Gastrocnemius medialis (tissue), 4 donors: ENCODE measurements around the gene ANKS1B. TPM values are rescaled to one million over a fixed set of nuclear protein-coding genes. Genes with fewer than 3 reads are reported as not detected.

Source experiments
- ATAC-seq, 2 donors: fragments of 150-250 bp; one replicate each; pipeline ENCODE4 v1.9.1; 2016
- DNase-seq, 2 donors: peaks; one replicate each; pipeline ENCODE4 v3.0.0-alpha.2; 2019
- H3K27ac ChIP-seq, 4 donors: fragments of 200-600 bp; sonication (generic); 1 replicate in 1 of 4; 2 replicates in 3 of 4; pipeline ENCODE4 v1.5.1; 2016 to 2018; ENCODE audit warnings: mild to moderate bottlenecking in 2 of 4, moderate library complexity in 1 of 4
- H3K27me3 ChIP-seq, 3 donors: fragments of 200-600 bp; sonication (generic) in 2 of 3; 1 replicate in 1 of 3; 2 replicates in 2 of 3; pipeline versions ENCODE4 v1.5.1 to v1.6.0; 2016 to 2019; ENCODE audit warnings: mild to moderate bottlenecking in 1 of 3, moderate library complexity in 1 of 3
- H3K36me3 ChIP-seq, 2 donors: fragments of 200-600 bp; sonication (generic) in 1 of 2; one replicate each; pipeline ENCODE4 v1.5.1; 2017 to 2018
- H3K4me1 ChIP-seq, 2 donors: fragments of 200-600 bp; sonication (generic) in 1 of 2; one replicate each; pipeline ENCODE4 v1.5.1; 2016 to 2017; ENCODE audit warnings: mild to moderate bottlenecking in 2 of 2
- H3K4me3 ChIP-seq, 4 donors: fragments of 200-600 bp; sonication (generic) in 3 of 4; 1 replicate in 1 of 4; 2 replicates in 3 of 4; pipeline ENCODE4 v1.5.1; 2016 to 2019; ENCODE audit warnings: mild to moderate bottlenecking in 2 of 4
- H3K9me3 ChIP-seq, 3 donors: fragments of 200-600 bp; sonication (generic) in 2 of 3; 1 replicate in 1 of 3; 2 replicates in 2 of 3; pipeline ENCODE4 v1.5.1; 2016 to 2019
- POLR2A ChIP-seq, 2 donors: fragments of 450-650 bp; IDR thresholded peaks; one replicate each; pipeline ENCODE4 v1.6.1; 2017; ENCODE audit warnings: antibody characterized with exemption in 2 of 2, mild to moderate bottlenecking in 2 of 2, moderate library complexity in 2 of 2
- in situ Hi-C, 4 donors: fragments of 200-750 bp; cut with MboI; loops; one replicate each; pipeline versions ENCODE4 v1.15.0 to v1.8.0; 2017; ENCODE audit warnings: low sequenced_read_pairs in 4 of 4
- intact Hi-C: fragments of 100-400 bp; cut with DNase I; formaldehyde crosslinking; loops from one replicate; pipeline ENCODE4 v1.15.1; 2023; ENCODE audit warnings: low total_unique reads
- total RNA-seq, 4 donors: library from RNA; depleted of rRNA; stranded (reverse); fragments of >200 nt; gene quantifications; one replicate each; pipeline versions ENCODE4 v1.1.0 to v1.2.3, GENCODE V29; 2016
- TF ChIP-seq, protein P1 (sequence below), 5 experiments: fragments of 450-650 bp in 3 of 5; fragments of 200-600 bp in 2 of 5; sonication (generic) in 2 of 5; IDR thresholded peaks in 4 of 5; conservative IDR thresholded peaks in 1 of 5; 1 replicate in 4 of 5; 2 replicates in 1 of 5; pipeline ENCODE4 v1.5.1; 2016 to 2019; ENCODE audit warnings: antibody characterized with exemption in 5 of 5, mild to moderate bottlenecking in 3 of 5, moderate library complexity in 3 of 5

Gene ANKS1B
- total RNA-seq, 4 donors from 2014 or later, result 3.9 to 14.5 (median 5.7) TPM

DNA sequence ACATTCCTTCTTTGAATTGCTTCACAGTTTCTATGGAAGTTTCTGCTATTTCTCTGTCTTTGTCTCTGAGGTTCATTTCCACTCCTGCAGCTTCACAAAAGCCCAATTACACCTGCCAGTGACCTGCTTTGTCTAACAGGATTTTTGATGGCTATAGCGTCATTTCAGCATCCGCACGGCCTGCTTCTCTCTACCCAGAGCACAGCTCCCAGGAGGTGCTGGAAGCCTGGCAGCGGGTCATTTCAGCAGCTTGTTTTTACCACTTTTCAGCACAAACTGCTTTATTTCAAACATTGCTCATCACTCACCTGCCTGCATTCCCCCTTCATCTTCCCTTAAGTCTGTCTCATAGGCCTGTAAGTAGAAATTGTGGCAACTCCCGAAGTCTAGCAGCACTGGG lies 771.7 kb downstream of the ANKS1B start:
- TF ChIP-seq, protein P1, sequence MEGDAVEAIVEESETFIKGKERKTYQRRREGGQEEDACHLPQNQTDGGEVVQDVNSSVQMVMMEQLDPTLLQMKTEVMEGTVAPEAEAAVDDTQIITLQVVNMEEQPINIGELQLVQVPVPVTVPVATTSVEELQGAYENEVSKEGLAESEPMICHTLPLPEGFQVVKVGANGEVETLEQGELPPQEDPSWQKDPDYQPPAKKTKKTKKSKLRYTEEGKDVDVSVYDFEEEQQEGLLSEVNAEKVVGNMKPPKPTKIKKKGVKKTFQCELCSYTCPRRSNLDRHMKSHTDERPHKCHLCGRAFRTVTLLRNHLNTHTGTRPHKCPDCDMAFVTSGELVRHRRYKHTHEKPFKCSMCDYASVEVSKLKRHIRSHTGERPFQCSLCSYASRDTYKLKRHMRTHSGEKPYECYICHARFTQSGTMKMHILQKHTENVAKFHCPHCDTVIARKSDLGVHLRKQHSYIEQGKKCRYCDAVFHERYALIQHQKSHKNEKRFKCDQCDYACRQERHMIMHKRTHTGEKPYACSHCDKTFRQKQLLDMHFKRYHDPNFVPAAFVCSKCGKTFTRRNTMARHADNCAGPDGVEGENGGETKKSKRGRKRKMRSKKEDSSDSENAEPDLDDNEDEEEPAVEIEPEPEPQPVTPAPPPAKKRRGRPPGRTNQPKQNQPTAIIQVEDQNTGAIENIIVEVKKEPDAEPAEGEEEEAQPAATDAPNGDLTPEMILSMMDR (IDR thresholded peaks at IDR 0.05 in 4 of 5, conservative IDR thresholded peaks at IDR 0.05 in 1 of 5), result no peak
- TF ChIP-seq POLR2A (IDR thresholded peaks at IDR 0.05), result no peak
- Histone ChIP-seq H3K27ac (no peak overlapping the region), H3K36me3 (no peaks in the 10 kb centered on the region), H3K4me3 (no peak overlapping the region), H3K4me1 (no peaks in the 10 kb centered on the region), H3K27me3 (no peaks in the 10 kb centered on the region), H3K9me3 (no peaks in the 10 kb centered on the region)
- in situ Hi-C loops (no loop called here), intact Hi-C loops (no loop called here)
- ATAC-seq, result no peak
- DNase-seq, result no peak

DNA sequence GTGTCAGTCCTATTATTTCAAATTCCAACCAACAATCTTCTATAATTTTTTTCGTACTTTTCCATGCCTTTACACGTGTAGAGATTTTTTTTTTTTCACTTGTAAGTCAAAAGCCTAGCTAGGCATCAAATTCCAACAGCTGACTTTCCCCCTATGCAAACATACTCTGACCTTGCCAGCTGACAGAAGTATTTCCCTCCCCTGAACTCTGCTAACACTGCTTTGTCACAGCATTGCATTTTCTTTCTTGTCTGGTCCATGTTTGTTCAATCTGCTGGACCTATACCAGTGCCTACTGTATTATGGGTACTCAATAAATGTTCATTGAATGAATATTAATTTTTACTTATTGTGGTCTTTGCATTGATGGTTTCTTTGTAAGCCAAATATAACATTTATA lies 772.5 kb downstream of the ANKS1B start:
- TF ChIP-seq, protein P1 (IDR thresholded peaks at IDR 0.05 in 4 of 5, conservative IDR thresholded peaks at IDR 0.05 in 1 of 5), result no peak
- TF ChIP-seq POLR2A (IDR thresholded peaks at IDR 0.05), result no peak
- Histone ChIP-seq H3K27me3 (no peaks in the 10 kb centered on the region), H3K9me3 (no peaks in the 10 kb centered on the region), H3K36me3 (no peaks in the 10 kb centered on the region), H3K4me3 (no peak overlapping the region), H3K27ac (no peak overlapping the region), H3K4me1 (no peaks in the 10 kb centered on the region)
- no peak for DNase-seq
- in situ Hi-C loops, result no loop called here
- intact Hi-C loops, result no loop called here
- no peak for ATAC-seq

DNA sequence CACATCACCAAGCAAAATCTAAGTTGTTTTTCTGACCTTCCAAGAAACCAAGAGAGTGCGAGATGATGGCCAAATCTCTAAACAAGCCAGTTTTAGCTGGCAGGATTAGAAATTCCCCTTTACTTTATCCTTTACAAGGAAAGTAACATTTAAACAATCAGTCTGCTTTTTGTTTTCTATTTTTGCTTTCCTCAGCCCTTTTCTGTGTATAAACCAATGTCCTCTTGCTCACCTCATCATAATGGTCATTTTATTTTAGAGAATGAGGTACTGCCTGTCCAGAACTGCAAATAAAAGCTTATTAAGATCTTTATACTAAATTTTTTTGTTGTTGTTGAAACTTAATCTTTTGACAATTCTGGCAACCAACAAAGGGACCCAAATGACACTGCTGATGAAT lies 779.6 kb downstream of the ANKS1B start:
- Histone ChIP-seq H3K27me3 (no peaks in the 10 kb centered on the region), H3K4me3 (no peak overlapping the region), H3K36me3 (no peaks in the 10 kb centered on the region), H3K9me3 (no peaks in the 10 kb centered on the region), H3K27ac (no peak overlapping the region), H3K4me1 (no peaks in the 10 kb centered on the region)
- DNase-seq (no peak), ATAC-seq (no peak)
- no peak for TF ChIP-seq POLR2A (IDR thresholded peaks at IDR 0.05)
- TF ChIP-seq, protein P1 (IDR thresholded peaks at IDR 0.05 in 4 of 5, conservative IDR thresholded peaks at IDR 0.05 in 1 of 5), result no peak
- intact Hi-C loops, result no loop called here
- in situ Hi-C loops, result no loop called here

DNA sequence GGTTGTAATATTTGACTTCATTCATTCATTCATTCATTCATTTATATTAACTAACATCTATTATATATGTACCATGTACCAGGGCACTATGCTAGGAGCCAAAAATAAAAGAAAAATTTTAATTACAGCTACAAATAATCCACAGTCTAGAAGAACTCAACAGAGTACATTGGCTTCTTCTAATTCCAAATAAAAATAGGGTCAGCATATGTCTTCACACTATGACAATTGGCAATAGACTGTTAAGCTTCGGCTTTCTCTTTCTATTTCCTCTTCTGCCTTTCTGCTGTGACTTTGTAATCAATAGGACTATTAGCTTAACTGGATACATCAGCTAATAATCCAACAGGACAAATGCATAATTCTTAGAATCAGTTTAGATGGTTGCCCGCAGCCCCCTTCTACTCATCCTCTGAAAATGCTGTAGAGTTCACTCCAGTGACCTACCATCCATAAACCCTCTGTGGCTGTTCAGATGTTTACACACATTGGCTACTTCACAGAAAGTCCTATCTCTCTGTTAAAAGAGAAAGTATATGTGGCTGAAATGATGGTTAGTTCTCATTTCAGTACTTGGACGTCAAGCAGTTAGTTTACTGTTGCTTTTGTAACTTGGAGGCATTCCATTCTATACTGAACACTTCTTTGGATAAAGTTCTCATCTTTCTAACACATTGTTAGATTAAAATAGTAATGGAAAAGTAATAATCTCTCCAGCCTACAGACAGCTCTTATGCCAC lies 782.7 kb downstream of the ANKS1B start:
- Histone ChIP-seq H3K4me3 (no peak overlapping the region), H3K9me3 (no peaks in the 10 kb centered on the region), H3K27ac (no peak overlapping the region), H3K4me1 (no peaks in the 10 kb centered on the region), H3K36me3 (no peaks in the 10 kb centered on the region), H3K27me3 (no peaks in the 10 kb centered on the region)
- in situ Hi-C loops, result no loop called here
- intact Hi-C loops, result no loop called here
- TF ChIP-seq POLR2A (IDR thresholded peaks at IDR 0.05), result no peak
- TF ChIP-seq, protein P1 (IDR thresholded peaks at IDR 0.05 in 4 of 5, conservative IDR thresholded peaks at IDR 0.05 in 1 of 5), result no peak
- no peak for ATAC-seq
- no peak for DNase-seq
